A673 (cell line): ENCODE data around the gene SH3D19.

Source experiments
- CTCF ChIP-seq: fragments of 300-800, 200-600 bp; sonication (generic); conservative IDR thresholded peaks from 2 replicates; pipeline ENCODE4 v1.5.1; 2017; ENCODE audit warnings: low read depth, mild to moderate bottlenecking, antibody characterized with exemption, low read length, moderate library complexity, mixed read lengths
- EZH2 ChIP-seq: fragments of 200-600 bp; sonication (generic); IDR thresholded peaks from 2 replicates; pipeline ENCODE4 v1.6.1; 2017; ENCODE audit warnings: borderline replicate concordance, low read depth, mild to moderate bottlenecking, mixed read lengths, antibody characterized with exemption, low read length; ENCODE audit not compliant: poor library complexity, severe bottlenecking

GRCh38 chr4:151094290-151094751 lies 231.1 kb downstream of the SH3D19 start:
- TF ChIP-seq CTCF (no peak), EZH2 (no peak)
